IPS-20b (cell line): ENCODE measurements around the gene SNU13.
"Not testable (repeated sequence)": the region's sequence is repeated elsewhere in the genome, so short reads cannot be mapped to it uniquely, and the experiment has no call there.

Source experiments
- H3K27ac ChIP-seq: one replicate; pipeline ENCODE4 v1.5.1; 2013; ENCODE audit warnings: low read length
- H3K27me3 ChIP-seq: 2 replicates; pipeline ENCODE4 v1.6.1; 2013; ENCODE audit warnings: mild to moderate bottlenecking, low read length, inconsistent platforms; ENCODE audit not compliant: insufficient read depth
- H3K36me3 ChIP-seq: 2 replicates; pipeline ENCODE4 v1.6.1; 2013; ENCODE audit warnings: low read depth, mild to moderate bottlenecking, inconsistent platforms, low read length, moderate library complexity; ENCODE audit not compliant: insufficient read depth
- H3K4me1 ChIP-seq: 2 replicates; pipeline ENCODE4 v1.6.1; 2013; ENCODE audit warnings: mild to moderate bottlenecking, control low read depth, inconsistent platforms, low read length, moderate library complexity; ENCODE audit not compliant: insufficient read depth
- H3K4me3 ChIP-seq: 2 replicates; pipeline ENCODE4 v1.5.1; 2013; ENCODE audit warnings: mild to moderate bottlenecking, low read length, inconsistent platforms
- H3K9ac ChIP-seq: 2 replicates; pipeline ENCODE4 v1.6.1; 2013; ENCODE audit warnings: low read depth, mild to moderate bottlenecking, inconsistent platforms, low read length, moderate library complexity
- H3K9me3 ChIP-seq: 2 replicates; pipeline ENCODE4 v1.6.1; 2013; ENCODE audit warnings: mild to moderate bottlenecking, low read depth, low read length, inconsistent platforms; ENCODE audit not compliant: insufficient read depth

Gene SNU13

DNA sequence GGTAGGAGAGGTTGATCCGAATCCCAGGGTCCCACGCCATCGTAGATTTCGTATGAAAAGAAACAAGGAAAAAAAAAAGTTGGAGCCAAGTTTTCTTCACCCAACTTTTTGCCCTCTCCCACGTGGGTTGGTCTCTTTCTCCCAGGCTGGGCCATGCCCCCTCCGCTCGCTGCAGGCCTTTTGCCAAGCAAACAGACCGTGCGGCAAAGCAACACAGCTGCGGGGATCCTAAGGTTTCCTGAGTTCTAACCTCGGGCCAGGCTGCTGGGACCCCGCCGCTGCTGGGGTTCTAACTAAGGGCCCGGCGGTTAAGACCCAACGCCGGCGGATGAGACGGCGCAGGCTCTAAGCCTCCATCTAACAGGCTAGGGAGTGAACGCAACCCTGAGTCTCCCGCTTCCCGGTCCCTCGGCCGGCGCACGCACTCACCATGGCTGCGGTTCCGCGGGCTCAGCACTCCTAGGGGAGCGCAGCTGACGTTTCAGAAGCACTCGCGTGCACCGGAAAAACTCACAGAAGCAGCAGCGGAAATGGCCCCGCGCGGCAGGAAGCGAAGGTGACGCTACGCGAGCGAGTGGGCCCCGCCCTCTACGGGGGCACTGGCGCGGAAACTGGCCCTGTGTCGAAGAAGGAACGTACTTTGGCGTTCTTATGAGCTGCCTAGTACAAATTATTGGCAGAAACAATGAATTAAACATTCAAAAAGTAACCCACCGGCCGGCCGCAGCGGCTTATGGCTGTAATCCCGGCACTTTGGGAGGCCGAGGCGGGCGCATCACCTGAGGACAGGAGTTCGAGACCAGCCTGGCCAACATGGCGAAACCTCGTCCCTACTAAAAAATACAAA lies at the start of gene SNU13:
TSS of gene SNU13 (minus strand) at position 503 of the 847 bp plus-strand sequence. CDS start at position 432, 71 bp downstream.
- Histone ChIP-seq H3K4me1 (no peaks in the 10 kb centered on the region; the same call in 1 of the 2 replicates), H3K27ac (peak within 1 kb of the TSS; percentile 34), H3K9me3 (no peaks in the 10 kb centered on the region), H3K27me3 (no peaks in the 10 kb centered on the region), H3K36me3 (peaks cover 2% of the 10 kb centered on the region; the same call in 1 of the 2 replicates), H3K9ac (peak within 1 kb of the TSS; percentile 94), H3K4me3 (peak within 1 kb of the TSS; percentile 98)

DNA sequence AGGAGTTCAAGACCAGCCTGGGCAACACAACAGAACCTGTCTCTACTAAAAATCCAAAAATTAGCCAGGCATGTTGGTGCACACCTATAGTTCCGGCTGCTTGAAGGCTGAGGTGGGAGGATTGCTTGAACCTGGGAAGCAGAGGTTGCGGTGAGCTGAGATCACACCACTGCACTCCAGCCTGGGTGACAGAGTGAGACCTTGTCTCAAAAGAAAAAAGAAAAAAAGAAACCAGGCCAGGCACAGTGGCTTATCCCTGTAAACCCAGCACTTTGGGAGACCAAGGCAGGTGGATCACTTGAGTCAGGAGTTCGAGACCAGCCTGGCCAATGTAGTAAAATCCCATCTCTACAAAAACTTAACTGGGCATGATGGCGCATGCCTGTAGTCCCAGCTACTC lies 44.6 kb upstream of the SNU13 start:
- not testable (repeated sequence) for H3K4me3 ChIP-seq, H3K9ac ChIP-seq, H3K36me3 ChIP-seq, H3K9me3 ChIP-seq, H3K4me1 ChIP-seq, H3K27ac ChIP-seq, H3K27me3 ChIP-seq

DNA sequence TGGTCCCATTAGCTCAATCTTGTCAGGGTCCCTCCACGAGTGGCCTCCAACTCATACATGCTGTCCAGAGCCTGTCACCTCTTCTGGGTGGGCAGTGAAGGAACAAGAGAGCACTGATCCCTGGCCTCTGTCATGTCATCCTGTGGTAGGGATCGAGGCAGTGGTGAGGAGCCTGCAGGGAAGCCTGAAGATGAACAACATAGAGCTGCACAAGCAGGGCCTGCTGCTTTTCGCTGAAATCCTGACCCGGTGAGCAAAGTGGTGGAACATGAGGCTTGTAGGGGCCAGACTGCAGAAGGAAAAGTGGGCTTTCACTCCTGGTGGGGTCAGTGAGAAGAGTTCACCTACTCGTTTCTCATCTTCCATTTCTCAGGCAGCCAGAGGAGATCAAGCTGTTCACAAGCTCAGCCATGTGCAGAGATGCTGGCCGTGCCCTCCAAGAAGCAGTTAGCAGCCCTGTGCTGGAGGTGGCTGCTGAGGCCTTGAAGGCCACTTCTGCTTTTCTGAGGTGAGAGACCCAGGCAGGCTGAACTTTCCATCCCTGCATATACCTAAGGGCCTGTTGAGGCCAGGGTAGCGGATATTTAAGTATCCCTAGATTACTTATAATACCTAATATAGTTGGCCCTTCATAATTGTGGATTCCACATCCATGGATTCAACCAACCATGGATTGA lies 43.6 kb upstream of the SNU13 start:
- Histone ChIP-seq H3K27ac (no peak overlapping the region), H3K27me3 (no peaks in the 10 kb centered on the region), H3K36me3 (no peaks in the 10 kb centered on the region)

DNA sequence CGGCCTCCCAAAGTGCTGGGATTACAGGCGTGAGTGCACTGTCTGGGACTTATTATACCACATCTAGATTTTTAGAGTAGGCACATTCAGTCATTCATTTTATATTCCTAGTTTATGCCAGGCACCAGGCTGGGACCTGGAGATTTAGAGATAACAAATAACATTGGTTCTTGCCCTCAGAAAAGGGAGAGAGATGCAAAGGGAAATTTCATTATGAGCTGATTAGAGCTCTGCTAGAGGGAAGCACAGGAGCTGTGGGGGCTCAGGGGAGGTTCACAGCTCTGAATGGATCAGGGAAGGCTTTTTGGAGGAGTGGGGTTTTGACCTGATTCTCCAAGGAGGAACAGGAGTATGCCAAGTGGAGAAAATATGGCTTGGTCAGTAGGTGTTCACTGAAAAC lies 42.9 kb upstream of the SNU13 start:
- Histone ChIP-seq H3K27ac (no peak overlapping the region), H3K9me3 (no peaks in the 10 kb centered on the region), H3K4me3 (no peak overlapping the region), H3K4me1 (no peaks in the 10 kb centered on the region), H3K36me3 (no peaks in the 10 kb centered on the region), H3K27me3 (no peaks in the 10 kb centered on the region), H3K9ac (no peak overlapping the region)

More for the DNA sequence above, 43.6 kb upstream of the SNU13 start:
- H3K4me3 ChIP-seq: no peak overlapping the region
- H3K9me3 ChIP-seq: no peaks in the 10 kb centered on the region
- H3K4me1 ChIP-seq: no peaks in the 10 kb centered on the region
- H3K9ac ChIP-seq: no peak overlapping the region

DNA sequence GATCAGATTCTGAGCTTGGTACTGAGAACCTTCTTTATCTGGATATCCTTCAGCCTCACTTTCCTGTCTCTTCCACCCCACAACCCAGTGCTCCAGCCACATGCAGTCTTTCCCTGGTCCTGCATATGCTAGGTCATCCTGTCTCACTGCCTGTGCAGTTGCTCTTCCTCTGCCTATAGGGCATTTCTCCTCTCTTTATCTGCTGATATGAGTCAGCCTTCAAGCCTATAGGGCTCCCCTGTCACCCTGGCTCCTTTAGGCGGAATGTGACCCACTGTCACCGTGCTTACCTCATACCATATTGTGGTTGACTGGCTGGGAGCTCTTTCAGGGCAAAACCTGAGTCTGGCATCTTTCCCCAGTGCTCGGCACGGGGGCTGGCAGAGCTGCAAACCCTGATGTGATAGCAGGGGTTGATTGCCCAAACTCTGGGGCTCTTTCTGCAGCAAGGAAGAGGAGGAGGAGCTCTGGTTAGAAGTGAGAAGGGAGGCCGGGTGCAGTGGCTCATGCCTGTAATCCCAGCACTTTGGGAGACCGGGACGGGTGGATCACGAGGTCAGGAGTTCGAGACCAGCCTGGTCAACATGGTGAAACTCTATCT lies 36.9 kb upstream of the SNU13 start:
- Histone ChIP-seq H3K27ac (no peak overlapping the region), H3K36me3 (no peaks in the 10 kb centered on the region), H3K27me3 (no peaks in the 10 kb centered on the region), H3K4me1 (no peaks in the 10 kb centered on the region), H3K9me3 (no peaks in the 10 kb centered on the region), H3K4me3 (no peak overlapping the region), H3K9ac (no peak overlapping the region; the same call in 1 of the 2 replicates)

DNA sequence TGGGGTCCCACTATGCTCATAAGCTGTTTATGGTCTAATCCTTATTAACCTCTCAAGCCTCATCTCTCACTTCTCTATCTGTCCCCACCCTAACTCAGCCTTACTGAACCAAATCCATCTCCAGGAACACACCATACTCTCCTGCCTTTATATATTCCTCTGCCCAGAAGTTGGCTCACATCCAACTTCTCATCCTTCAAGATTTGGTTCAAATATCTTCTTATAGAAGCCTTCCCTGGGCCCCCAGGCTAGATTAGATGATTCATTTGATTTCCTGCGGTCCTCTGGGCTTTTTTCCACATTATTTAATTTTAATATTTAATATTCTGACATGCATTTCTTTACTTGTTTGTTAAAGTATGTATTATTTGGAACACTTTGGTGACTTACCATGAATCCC lies 33.8 kb upstream of the SNU13 start:
- Histone ChIP-seq H3K27ac (no peak overlapping the region), H3K9ac (no peak overlapping the region), H3K36me3 (no peaks in the 10 kb centered on the region), H3K27me3 (no peaks in the 10 kb centered on the region), H3K9me3 (no peaks in the 10 kb centered on the region), H3K4me1 (no peaks in the 10 kb centered on the region), H3K4me3 (no peak overlapping the region)

DNA sequence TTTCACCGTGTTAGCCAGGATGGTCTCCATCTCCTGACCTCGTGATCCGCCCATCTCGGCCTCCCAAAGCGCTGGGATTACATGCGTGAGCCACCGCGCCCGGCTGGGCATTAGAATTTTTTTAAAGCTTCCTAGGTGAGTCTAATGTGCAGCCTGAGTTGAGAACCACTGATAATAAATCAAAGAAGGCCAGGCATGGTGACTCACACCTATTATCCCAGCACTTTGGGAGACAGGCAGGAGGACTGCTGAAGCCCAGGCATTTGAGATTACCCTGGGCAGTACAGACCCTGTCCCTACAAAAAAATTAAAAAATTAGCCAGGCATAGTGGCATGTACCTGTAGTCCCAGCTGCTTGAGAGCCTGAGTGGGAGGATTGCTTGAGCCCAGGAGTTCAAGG lies 24.3 kb upstream of the SNU13 start:
- no peak overlapping the region for H3K4me3 ChIP-seq
- H3K27me3 ChIP-seq: peaks cover 8% of the 10 kb centered on the region; the same call in 1 of the 2 replicates
- no peaks in the 10 kb centered on the region for H3K36me3 ChIP-seq
- H3K27ac ChIP-seq: no peak overlapping the region
- no peak overlapping the region for H3K9ac ChIP-seq
- H3K4me1 ChIP-seq: no peaks in the 10 kb centered on the region
- H3K9me3 ChIP-seq: no peaks in the 10 kb centered on the region

DNA sequence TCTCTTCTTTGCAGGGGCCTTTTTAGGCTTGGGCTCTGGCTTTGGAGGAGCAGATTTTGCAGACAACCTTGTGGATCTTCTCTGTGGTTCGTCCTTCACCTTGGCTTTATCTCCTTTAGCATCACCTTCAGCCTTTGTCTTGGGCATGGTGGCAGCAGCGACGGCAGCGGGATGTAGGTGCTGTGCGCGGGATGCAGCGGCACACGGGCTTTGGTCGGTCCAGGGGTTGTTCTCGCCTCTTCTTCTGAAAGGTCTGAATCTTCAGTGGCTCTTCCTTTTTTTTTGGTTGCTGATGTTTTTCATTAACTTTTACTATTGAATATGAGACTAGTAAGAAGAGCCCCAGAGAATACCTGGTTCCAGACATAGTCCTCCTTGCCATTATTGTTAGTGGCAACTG lies 20.7 kb upstream of the SNU13 start:
- Histone ChIP-seq H3K9ac (no peak overlapping the region), H3K9me3 (no peaks in the 10 kb centered on the region), H3K4me3 (no peak overlapping the region), H3K4me1 (no peaks in the 10 kb centered on the region), H3K27ac (no peak overlapping the region), H3K36me3 (no peaks in the 10 kb centered on the region), H3K27me3 (peaks cover 8% of the 10 kb centered on the region; the same call in 1 of the 2 replicates)

DNA sequence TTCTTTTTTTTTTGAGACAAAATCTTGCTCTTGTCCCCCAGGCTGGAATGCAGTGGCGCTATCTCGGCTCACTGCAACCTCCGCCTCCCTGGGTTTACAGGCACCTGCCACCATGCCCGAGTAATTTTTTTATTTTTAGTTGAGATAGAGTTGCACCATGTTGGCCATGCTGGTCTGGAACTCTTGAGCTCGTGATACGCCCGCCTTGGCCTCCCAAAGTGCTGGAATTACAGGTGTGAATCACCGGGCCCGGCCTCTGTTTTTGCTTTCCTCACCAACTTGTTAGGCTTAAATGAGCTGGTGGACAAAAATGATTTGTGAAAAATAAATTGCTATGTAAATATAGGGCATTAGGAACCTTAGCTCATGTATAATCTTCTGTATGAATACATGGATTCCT lies 14.1 kb upstream of the SNU13 start:
- Histone ChIP-seq H3K27ac (no peak overlapping the region), H3K27me3 (no peaks in the 10 kb centered on the region), H3K4me3 (no peak overlapping the region), H3K9me3 (no peaks in the 10 kb centered on the region), H3K9ac (no peak overlapping the region), H3K36me3 (no peaks in the 10 kb centered on the region), H3K4me1 (peaks cover 2% of the 10 kb centered on the region; the same call in 1 of the 2 replicates)

DNA sequence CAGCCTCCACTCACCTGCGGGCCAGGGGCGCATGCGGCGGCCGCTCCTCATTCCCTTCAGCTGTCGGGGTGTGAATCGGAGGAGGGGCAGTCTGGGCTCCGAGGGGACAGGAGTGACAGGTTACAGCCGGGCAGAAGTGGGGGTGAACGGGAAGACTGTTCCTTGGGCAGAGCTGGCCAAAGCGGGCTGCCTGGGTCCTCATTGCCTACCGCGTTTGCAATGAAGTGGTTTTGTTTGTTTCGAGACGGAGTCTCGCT lies 11.4 kb upstream of the SNU13 start:
- H3K27me3 ChIP-seq: no peaks in the 10 kb centered on the region

DNA sequence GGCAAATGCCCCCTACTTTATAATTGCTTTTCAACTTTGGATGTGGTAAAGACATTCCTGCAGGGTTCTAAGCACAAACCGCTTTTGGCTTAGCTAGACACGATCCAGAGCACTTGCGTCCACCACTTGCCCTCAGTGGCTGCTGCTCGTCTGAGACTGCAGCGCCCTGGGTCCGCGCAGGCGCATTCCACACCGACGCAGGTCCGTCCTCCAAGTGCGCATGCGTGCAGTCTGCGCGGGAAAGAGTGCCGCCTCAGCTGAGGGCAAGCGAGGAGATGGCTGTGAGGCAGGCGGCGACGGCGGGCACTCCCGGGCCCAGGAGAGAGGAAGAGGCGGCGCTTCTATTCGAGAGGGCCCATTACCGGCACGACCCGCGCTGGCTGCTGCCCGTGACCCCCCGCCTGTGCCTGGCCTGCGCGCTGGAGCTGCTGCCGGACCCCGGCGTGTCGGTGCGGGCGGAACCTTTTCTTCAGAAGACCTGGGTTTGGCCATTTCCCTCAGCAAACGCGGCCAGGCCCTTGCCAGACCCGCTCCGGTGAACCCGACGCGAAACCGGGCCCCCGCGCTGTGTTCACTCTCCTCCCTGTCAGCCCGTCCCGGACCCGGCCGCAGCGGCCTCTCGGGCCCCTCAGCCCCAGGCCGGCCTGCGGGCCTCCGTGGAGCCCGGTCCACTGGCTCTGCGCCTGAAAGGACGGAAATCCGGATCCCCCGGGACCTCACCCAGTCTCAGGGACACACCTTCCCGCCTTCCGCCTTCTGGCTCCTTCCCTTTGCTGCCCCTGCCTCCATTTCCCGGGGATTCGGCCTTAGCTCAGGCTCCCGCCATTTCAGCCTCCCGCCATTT lies 10.8 kb upstream of the SNU13 start, which contains the start of gene MEI1:
TSS of gene MEI1 (plus strand) at position 240 of the 844 bp plus-strand sequence. CDS start at position 276, 36 bp downstream.
- no peak within 1 kb of the TSS for H3K4me3 ChIP-seq
- peaks cover 8% of the 10 kb centered on the region; the same call in 1 of the 2 replicates for H3K4me1 ChIP-seq
- H3K9ac ChIP-seq: no peak within 1 kb of the TSS
- no peaks in the 10 kb centered on the region for H3K27me3 ChIP-seq
- no peaks in the 10 kb centered on the region for H3K36me3 ChIP-seq
- H3K27ac ChIP-seq: no peak within 1 kb of the TSS
- no peaks in the 10 kb centered on the region for H3K9me3 ChIP-seq

More for the DNA sequence above, 11.4 kb upstream of the SNU13 start:
- Histone ChIP-seq H3K36me3 (no peaks in the 10 kb centered on the region), H3K4me3 (no peak overlapping the region), H3K9me3 (no peaks in the 10 kb centered on the region), H3K9ac (no peak overlapping the region), H3K27ac (no peak overlapping the region), H3K4me1 (peaks cover 8% of the 10 kb centered on the region; the same call in 1 of the 2 replicates)
